H1 (cell line): Measurements from ENCODE around the gene ZNF487. TPM values are rescaled to one million over a fixed set of nuclear protein-coding genes. Genes with fewer than 3 reads are reported as not detected.

Experiments used
- CTCF ChIA-PET: fragments of 300-600 bp; sonication (Branson Sonifier 250); formaldehyde crosslinking; loops from one replicate; lab custom pipeline; 2021; ENCODE audit not compliant: partially characterized antibody; lab: Charles Lee
- POLR2A ChIA-PET: fragments of 300-600 bp; sonication (Branson Sonifier 250); formaldehyde crosslinking; loops from one replicate; lab custom pipeline; 2021; ENCODE audit warnings: inconsistent platforms; ENCODE audit not compliant: partially characterized antibody; lab: Charles Lee
- DNase-seq, 2 experiments: peaks; one replicate each; pipeline versions ENCODE4 v3.0.0 to v3.0.0-alpha.2; 2010 to 2022; ENCODE audit warnings: low spot score in 2 of 2, low read depth in 1 of 2, mixed read lengths in 1 of 2
- FAIRE-seq: peaks from 2 replicates; lab custom pipeline; 2011; peaks lifted over from hg19 to GRCh38; lab: Jason Lieb, UNC
- H2AFZ ChIP-seq: 2 replicates; pipeline ENCODE4 v1.8.1; 2012; ENCODE audit warnings: low read length, inconsistent platforms
- H2AK5ac ChIP-seq: 2 replicates; pipeline ENCODE4 v1.6.1; 2013; ENCODE audit warnings: low read depth, low read length
- H2BK120ac ChIP-seq: replicated peaks from 2 replicates; pipeline ENCODE3; 2013; ENCODE audit warnings: low read depth, low read length, inconsistent platforms
- H2BK12ac ChIP-seq: 2 replicates; pipeline ENCODE4 v1.6.1; 2013; ENCODE audit warnings: low read depth, low read length
- H2BK15ac ChIP-seq: 2 replicates; pipeline ENCODE4 v1.6.1; 2013; ENCODE audit warnings: low read length
- H2BK20ac ChIP-seq: 2 replicates; pipeline ENCODE4 v1.6.1; 2013; ENCODE audit warnings: low read length
- H2BK5ac ChIP-seq: 2 replicates; pipeline ENCODE4 v1.6.1; 2013; ENCODE audit warnings: low read depth, low read length
- H3K14ac ChIP-seq: 2 replicates; pipeline ENCODE4 v1.6.1; 2013; ENCODE audit warnings: inconsistent platforms; ENCODE audit not compliant: insufficient read length
- H3K18ac ChIP-seq: 2 replicates; pipeline ENCODE4 v1.6.1; 2013; ENCODE audit warnings: low read length; ENCODE audit errors: extremely low read depth
- H3K23ac ChIP-seq: 2 replicates; pipeline ENCODE4 v1.6.1; 2013; ENCODE audit warnings: inconsistent platforms; ENCODE audit not compliant: insufficient read length
- H3K23me2 ChIP-seq: 2 replicates; pipeline ENCODE4 v1.6.1; 2013; ENCODE audit warnings: low read depth, low read length
- H3K27ac ChIP-seq: 2 replicates; pipeline ENCODE4 v1.6.1; 2011; ENCODE audit warnings: low read depth, low read length, inconsistent platforms
- H3K27me3 ChIP-seq, 4 experiments: replicated peaks in 1 of 4; 1 replicate in 1 of 4; 2 replicates in 3 of 4; pipeline versions ENCODE4 v1.6.1 to v1.8.1; 2011 to 2013; ENCODE audit warnings: low read length in 3 of 4, mild to moderate bottlenecking in 3 of 4, inconsistent platforms in 2 of 4, mixed read lengths in 2 of 4, moderate library complexity in 1 of 4; ENCODE audit not compliant: control insufficient read depth in 3 of 4, insufficient read depth in 3 of 4; ENCODE audit errors: extremely low read depth in 1 of 4
- H3K36me3 ChIP-seq, 4 experiments: 2 replicates each; pipeline versions ENCODE4 v1.6.1 to v1.8.1; 2011 to 2013; ENCODE audit warnings: mild to moderate bottlenecking in 4 of 4, low read length in 3 of 4, moderate library complexity in 2 of 4, control low read depth in 1 of 4, inconsistent platforms in 1 of 4; ENCODE audit not compliant: insufficient read depth in 4 of 4, control insufficient read depth in 2 of 4
- H3K4ac ChIP-seq: replicated peaks from 2 replicates; pipeline ENCODE3; 2013; ENCODE audit warnings: low read length, low read depth, mixed read lengths, inconsistent platforms; ENCODE audit not compliant: insufficient read length
- H3K4me1 ChIP-seq, 4 experiments: replicated peaks in 1 of 4; 1 replicate in 1 of 4; 2 replicates in 3 of 4; pipeline versions ENCODE4 v1.6.1 to v1.8.1; 2011 to 2013; ENCODE audit warnings: low read length in 3 of 4, inconsistent platforms in 2 of 4, mixed read lengths in 1 of 4; ENCODE audit not compliant: insufficient read depth in 4 of 4, control insufficient read depth in 3 of 4
- H3K4me2 ChIP-seq, 2 experiments: 2 replicates each; pipeline versions ENCODE4 v1.6.1 to v1.8.1; 2011 to 2013; ENCODE audit warnings: low read depth in 2 of 2, low read length in 2 of 2, control low read depth in 1 of 2, inconsistent platforms in 1 of 2, mild to moderate bottlenecking in 1 of 2; ENCODE audit not compliant: insufficient read depth in 1 of 2
- H3K4me3 ChIP-seq, 4 experiments: fragments of 200-600, 300-600 bp in 1 of 4; sonication (generic), shearing (Covaris generic), sonication (Bioruptor Twin) in 1 of 4; 2 replicates each; pipeline versions ENCODE4 v1.5.1 to v1.8.1; 2011 to 2016; ENCODE audit warnings: low read length in 4 of 4, low read depth in 3 of 4, control low read depth in 2 of 4, inconsistent platforms in 2 of 4, mild to moderate bottlenecking in 2 of 4, mixed read lengths in 1 of 4, moderate library complexity in 1 of 4; ENCODE audit not compliant: insufficient read depth in 2 of 4; ENCODE audit errors: extremely low read depth in 1 of 4
- H3K56ac ChIP-seq: replicated peaks from 2 replicates; pipeline ENCODE3; 2013; ENCODE audit warnings: low read depth, mild to moderate bottlenecking, mixed read lengths, low read length, inconsistent platforms; ENCODE audit not compliant: insufficient read length
- H3K79me1 ChIP-seq: 2 replicates; pipeline ENCODE4 v1.6.1; 2013; ENCODE audit warnings: low read depth, low read length, control low read depth
- H3K79me2 ChIP-seq, 2 experiments: 2 replicates each; pipeline versions ENCODE4 v1.6.1 to v1.8.1; 2012 to 2013; ENCODE audit warnings: low read length in 2 of 2, mild to moderate bottlenecking in 2 of 2, inconsistent platforms in 1 of 2; ENCODE audit not compliant: insufficient read depth in 2 of 2, control insufficient read depth in 1 of 2
- H3K9ac ChIP-seq, 4 experiments: replicated peaks in 1 of 4; 1 replicate in 1 of 4; 2 replicates in 3 of 4; pipeline versions ENCODE4 v1.6.1 to v1.8.1; 2011 to 2013; ENCODE audit warnings: low read depth in 3 of 4, low read length in 3 of 4, control low read depth in 2 of 4, mild to moderate bottlenecking in 2 of 4, moderate library complexity in 2 of 4, inconsistent platforms in 1 of 4; ENCODE audit errors: extremely low read depth in 1 of 4
- H3K9me3 ChIP-seq, 2 experiments: 2 replicates each; pipeline versions ENCODE4 v1.6.1 to v1.8.1; 2012 to 2013; ENCODE audit warnings: mild to moderate bottlenecking in 2 of 2, moderate library complexity in 2 of 2, control low read depth in 1 of 2, inconsistent platforms in 1 of 2, low read depth in 1 of 2, low read length in 1 of 2, mixed read lengths in 1 of 2; ENCODE audit not compliant: insufficient read depth in 2 of 2
- H4K20me1 ChIP-seq, 2 experiments: replicated peaks in 1 of 2; 2 replicates each; pipeline versions ENCODE3 to v1.8.1; 2011 to 2013; ENCODE audit warnings: inconsistent platforms in 2 of 2, low read length in 2 of 2, mild to moderate bottlenecking in 1 of 2; ENCODE audit not compliant: insufficient read depth in 2 of 2, control insufficient read depth in 1 of 2
- H4K5ac ChIP-seq: 2 replicates; pipeline ENCODE4 v1.6.1; 2013; ENCODE audit warnings: low read length, low read depth, mixed read lengths, inconsistent platforms; ENCODE audit not compliant: insufficient read length
- H4K8ac ChIP-seq: 2 replicates; pipeline ENCODE4 v1.8.0; 2013; ENCODE audit warnings: mild to moderate bottlenecking, moderate library complexity, low read length, inconsistent platforms; ENCODE audit not compliant: insufficient read depth; ENCODE audit errors: extremely low read depth
- H4K91ac ChIP-seq: replicated peaks from 2 replicates; pipeline ENCODE3; 2013; ENCODE audit warnings: low read length, mixed read lengths, inconsistent platforms; ENCODE audit not compliant: insufficient read length
- JUND ChIP-seq: IDR thresholded peaks from 2 replicates; pipeline ENCODE4 v1.6.1; 2011; ENCODE audit warnings: mild to moderate bottlenecking, improper control_type of control experiment, low read length
- KDM1A ChIP-seq: fragments of 200-600, 300-600 bp; sonication (generic); IDR thresholded peaks from 2 replicates; pipeline ENCODE4 v1.7.1; 2016; ENCODE audit warnings: mild to moderate bottlenecking, low read length, borderline replicate concordance
- POLR2AphosphoS5 ChIP-seq: IDR thresholded peaks from 2 replicates; pipeline ENCODE4 v1.6.1; 2011; ENCODE audit warnings: low read depth, low read length
- TAF1 ChIP-seq: IDR thresholded peaks from 2 replicates; pipeline ENCODE4 v1.6.1; 2011; ENCODE audit warnings: mild to moderate bottlenecking, low read depth, low read length
- WGBS, 2 experiments: shearing (Covaris generic) in 1 of 2; methylation state at CpG; one replicate each; pipeline versions ENCODE4 v1.1.6 to v1.1.7; 2013 to 2015; ENCODE audit warnings: low lambda C conversion rate in 2 of 2, mixed read lengths in 2 of 2, inconsistent platforms in 1 of 2, low coverage in 1 of 2, missing lambda C conversion rate in 1 of 2; ENCODE audit not compliant: insufficient replicate concordance in 2 of 2, insufficient coverage in 1 of 2, insufficient read length in 1 of 2; ENCODE audit errors: extremely low coverage in 1 of 2, missing lambda C conversion rate in 1 of 2; 5-methylcytosine and 5-hydroxymethylcytosine counted together
- polyA plus RNA-seq, 7 experiments: library from polyadenylated mRNA; depleted of rRNA in 3 of 7; stranded (reverse) in 5 of 7; unstranded in 2 of 7; fragments of >200 nt in 5 of 7; fragments of 200-250 nt in 2 of 7; gene quantifications; 1 replicate in 5 of 7; 2 replicates in 1 of 7; 4 replicates in 1 of 7; pipeline versions ENCODE4 v1.2.1 to v1.2.3, GENCODE V29; 2011 to 2013; ENCODE audit warnings: missing spikeins in 2 of 7, mixed read lengths in 2 of 7
- total RNA-seq: library from RNA; stranded (reverse); fragmentation: NEBNext Ultra II Directional; extraction: Animal tissue kit (Norgen Biotek cat#: 25700); gene quantifications from 2 replicates; pipeline ENCODE4 v1.2.1, GENCODE V29; 2021

Gene ZNF487
- total and polyA plus RNA-seq, 2 of the 8 experiments (the other 6 are each of a cell fraction or from before 2014, with no cell fraction given), result 1.9 to 2.5 TPM

- H2BK20ac ChIP-seq, result no peak overlapping the region
- DNase-seq (no peak), FAIRE-seq (no peak)
- CTCF ChIA-PET, result interaction anchor here (0.6 to 1.7 kb wide), 6 partner anchors 11 to 127 kb away, joined by 3 to 4 read pairs (median 3); partner anchors contain the start of gene ZNF487
- peak overlapping the region; percentile 57 for H4K5ac ChIP-seq
- no peak overlapping the region for H3K14ac ChIP-seq
- no peaks in the 10 kb centered on the region for H3K79me2 ChIP-seq
- peak overlapping the region; percentile 71 to 92 for H3K4me2 ChIP-seq
- no peak overlapping the region for H3K27ac ChIP-seq
- H2BK15ac ChIP-seq, result no peak overlapping the region
- TF ChIP-seq JUND (no peak), KDM1A (0 out of 2 replicates have a peak, but pooled peaks have one; percentile 8), POLR2AphosphoS5 (no peak), TAF1 (no peak)
- TF ChIP-seq, all 59 proteins: peak for 1
- Histone ChIP-seq H2BK12ac (no peak overlapping the region), H4K8ac (peak overlapping the region; percentile 89; the same call in 1 of the 2 replicates), H3K4ac (no peak overlapping the region), H2AK5ac (no peak overlapping the region), H3K56ac (no peak overlapping the region), H2BK120ac (no peak overlapping the region), H3K18ac (peak overlapping the region; percentile 19), H3K79me1 (no peaks in the 10 kb centered on the region), H3K4me3 (peak overlapping the region in 1 of 4 experiments; percentile 60; a peak in 3 of 8 replicates), H3K23me2 (peaks cover 5% of the 10 kb centered on the region), H2AFZ (peak overlapping the region; percentile 86; the same call in 1 of the 2 replicates), H3K36me3 (no peaks in the 10 kb centered on the region), H4K20me1 (no peaks in the 10 kb centered on the region), H4K91ac (peak overlapping the region; percentile 4), H3K27me3 (no peaks in the 10 kb centered on the region; a peak in 1 of 7 replicates), H3K9me3 (no peaks in the 10 kb centered on the region), H3K9ac (peak overlapping the region in 3 of 4 experiments; percentile 5 to 61 (median 16); a peak in 4 of 7 replicates), H2BK5ac (no peak overlapping the region), H3K4me1 (peaks cover 0 to 5% (median 2%) of the 10 kb centered on the region in 4 experiments; a peak in 4 of 7 replicates), H3K23ac (no peak overlapping the region)
- WGBS, 2 experiments, result 79% methylated on average over 18 of the region's 18 CpGs; no CpG with 5 or more reads in 1 of the 2 experiments
- POLR2A ChIA-PET, result interaction anchor here (0.6 to 4.7 kb wide), 12 partner anchors 9 to 226 kb away, joined by 3 to 33 read pairs (median 5); partner anchors contain the start of genes HNRNPF and ZNF487
Observed at GRCh38 chr10:43419997-43420368, 16.9 kb upstream of the ZNF487 start.
